Adrenal gland (tissue), 5 donors: ENCODE results near the gene PLAAT1.

Source experiments
- POLR2A ChIP-seq, 2 donors: fragments of 450-650 bp; IDR thresholded peaks; one replicate each; pipeline ENCODE4 v1.6.1; 2017; ENCODE audit warnings: antibody characterized with exemption in 2 of 2, mild to moderate bottlenecking in 2 of 2, moderate library complexity in 1 of 2
- TF ChIP-seq, protein P1 (sequence below), 6 experiments: fragments of 450-650 bp in 4 of 6; fragments of 200-600 bp in 2 of 6; sonication (generic) in 1 of 6; IDR thresholded peaks; 1 replicate in 5 of 6; 2 replicates in 1 of 6; pipeline versions ENCODE4 v1.5.1 to v1.8.0; 2016 to 2021; ENCODE audit warnings: antibody characterized with exemption in 6 of 6, mild to moderate bottlenecking in 2 of 6, moderate library complexity in 1 of 6
- donor health status: DM: no; HTN: no; CAD: no.

- TF ChIP-seq, protein P1, sequence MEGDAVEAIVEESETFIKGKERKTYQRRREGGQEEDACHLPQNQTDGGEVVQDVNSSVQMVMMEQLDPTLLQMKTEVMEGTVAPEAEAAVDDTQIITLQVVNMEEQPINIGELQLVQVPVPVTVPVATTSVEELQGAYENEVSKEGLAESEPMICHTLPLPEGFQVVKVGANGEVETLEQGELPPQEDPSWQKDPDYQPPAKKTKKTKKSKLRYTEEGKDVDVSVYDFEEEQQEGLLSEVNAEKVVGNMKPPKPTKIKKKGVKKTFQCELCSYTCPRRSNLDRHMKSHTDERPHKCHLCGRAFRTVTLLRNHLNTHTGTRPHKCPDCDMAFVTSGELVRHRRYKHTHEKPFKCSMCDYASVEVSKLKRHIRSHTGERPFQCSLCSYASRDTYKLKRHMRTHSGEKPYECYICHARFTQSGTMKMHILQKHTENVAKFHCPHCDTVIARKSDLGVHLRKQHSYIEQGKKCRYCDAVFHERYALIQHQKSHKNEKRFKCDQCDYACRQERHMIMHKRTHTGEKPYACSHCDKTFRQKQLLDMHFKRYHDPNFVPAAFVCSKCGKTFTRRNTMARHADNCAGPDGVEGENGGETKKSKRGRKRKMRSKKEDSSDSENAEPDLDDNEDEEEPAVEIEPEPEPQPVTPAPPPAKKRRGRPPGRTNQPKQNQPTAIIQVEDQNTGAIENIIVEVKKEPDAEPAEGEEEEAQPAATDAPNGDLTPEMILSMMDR (IDR thresholded peaks at IDR 0.05) = no peak
- TF ChIP-seq POLR2A (IDR thresholded peaks at IDR 0.05) = no peak
Measured at GRCh38 chr3:193240436-193240849, 579 bp upstream of the PLAAT1 start.
